ENCODE measurements around the gene MED22.

DNA sequence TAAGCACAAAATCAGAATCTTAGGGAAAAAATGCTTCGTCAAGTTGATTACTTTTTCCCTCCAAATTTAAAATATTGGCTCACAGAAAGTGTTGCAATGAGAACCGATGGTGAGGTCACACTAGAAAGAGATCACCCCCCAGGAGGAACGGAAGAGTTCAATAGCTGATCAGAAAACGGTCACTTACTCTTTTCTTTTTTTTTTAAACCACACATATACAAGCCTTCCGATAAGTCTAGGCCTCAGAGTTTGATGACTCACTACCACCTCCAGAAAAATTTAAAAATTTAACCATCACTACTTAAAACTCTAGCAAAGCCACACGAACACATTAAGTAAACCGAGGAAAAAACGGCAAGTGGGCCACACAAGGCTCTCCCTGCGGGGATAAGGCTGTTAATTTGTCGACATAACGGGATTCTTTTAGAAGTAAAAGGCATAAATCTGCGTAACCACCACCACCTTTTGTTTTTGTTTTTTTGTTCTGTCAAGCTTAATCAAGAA lies 26.7 kb upstream of the MED22 start:
- TF ChIP-seq, protein P1, sequence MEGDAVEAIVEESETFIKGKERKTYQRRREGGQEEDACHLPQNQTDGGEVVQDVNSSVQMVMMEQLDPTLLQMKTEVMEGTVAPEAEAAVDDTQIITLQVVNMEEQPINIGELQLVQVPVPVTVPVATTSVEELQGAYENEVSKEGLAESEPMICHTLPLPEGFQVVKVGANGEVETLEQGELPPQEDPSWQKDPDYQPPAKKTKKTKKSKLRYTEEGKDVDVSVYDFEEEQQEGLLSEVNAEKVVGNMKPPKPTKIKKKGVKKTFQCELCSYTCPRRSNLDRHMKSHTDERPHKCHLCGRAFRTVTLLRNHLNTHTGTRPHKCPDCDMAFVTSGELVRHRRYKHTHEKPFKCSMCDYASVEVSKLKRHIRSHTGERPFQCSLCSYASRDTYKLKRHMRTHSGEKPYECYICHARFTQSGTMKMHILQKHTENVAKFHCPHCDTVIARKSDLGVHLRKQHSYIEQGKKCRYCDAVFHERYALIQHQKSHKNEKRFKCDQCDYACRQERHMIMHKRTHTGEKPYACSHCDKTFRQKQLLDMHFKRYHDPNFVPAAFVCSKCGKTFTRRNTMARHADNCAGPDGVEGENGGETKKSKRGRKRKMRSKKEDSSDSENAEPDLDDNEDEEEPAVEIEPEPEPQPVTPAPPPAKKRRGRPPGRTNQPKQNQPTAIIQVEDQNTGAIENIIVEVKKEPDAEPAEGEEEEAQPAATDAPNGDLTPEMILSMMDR (tag by site-specific recombination; IDR thresholded peaks at IDR 0.05), result no peak
- TF ChIP-seq KLF9 (tag by site-specific recombination; IDR thresholded peaks at IDR 0.05; ENCODE audit: low read depth) (no peak), ZBTB20 (tag by site-specific recombination; IDR thresholded peaks at IDR 0.05) (no peak), ZNF510 (tag by site-specific recombination; IDR thresholded peaks at IDR 0.05; ENCODE audit: insufficient replicate concordance) (no peak)

Measured in HEK293 (cell line).